Gastroesophageal sphincter (tissue), 4 donors: Measurements from ENCODE around the gene CLPTM1L. TPM values are rescaled to one million over a fixed set of nuclear protein-coding genes. Genes with fewer than 3 reads are reported as not detected.

Experiments used
- ATAC-seq: fragments of 150-250 bp; one replicate; pipeline ENCODE4 v1.9.1; 2016; ENCODE audit warnings: mild to moderate bottlenecking, moderate library complexity
- H3K27ac ChIP-seq, 4 donors: fragments of 200-600 bp; sonication (generic) in 3 of 4; 1 replicate in 3 of 4; 2 replicates in 1 of 4; pipeline ENCODE4 v1.5.1; 2016 to 2019
- H3K27me3 ChIP-seq: fragments of 200-600 bp; sonication (generic); one replicate; pipeline ENCODE4 v1.5.1; 2019
- H3K36me3 ChIP-seq, 2 donors: fragments of 200-600 bp; sonication (generic); one replicate each; pipeline ENCODE4 v1.5.1; 2019; ENCODE audit warnings: control low read depth in 1 of 2
- H3K4me1 ChIP-seq, 3 donors: fragments of 200-600 bp; sonication (generic); 1 replicate in 2 of 3; 2 replicates in 1 of 3; pipeline ENCODE4 v1.5.1; 2016 to 2019; ENCODE audit warnings: control low read depth in 2 of 3
- H3K4me3 ChIP-seq, 2 donors: fragments of 200-600 bp; sonication (generic); one replicate each; pipeline ENCODE4 v1.5.1; 2019; ENCODE audit warnings: mild to moderate bottlenecking in 1 of 2, moderate library complexity in 1 of 2
- H3K9me3 ChIP-seq, 3 donors: fragments of 200-600 bp; sonication (generic); one replicate each; pipeline ENCODE4 v1.5.1; 2017 to 2019; ENCODE audit warnings: control low read depth in 2 of 3
- EP300 ChIP-seq: sonication (generic); formaldehyde crosslinking; IDR thresholded peaks from one replicate; pipeline ENCODE4 v1.6.1; 2017; ENCODE audit warnings: antibody characterized with exemption, mild to moderate bottlenecking
- POLR2A ChIP-seq, 2 donors: fragments of 450-650 bp; IDR thresholded peaks; one replicate each; pipeline ENCODE4 v1.6.1; 2017; ENCODE audit warnings: antibody characterized with exemption in 2 of 2, mild to moderate bottlenecking in 2 of 2, moderate library complexity in 1 of 2
- POLR2AphosphoS5 ChIP-seq: sonication (generic); formaldehyde crosslinking; IDR thresholded peaks from one replicate; pipeline ENCODE4 v1.6.1; 2017; ENCODE audit warnings: antibody characterized with exemption
- WGBS, 2 donors: methylation state at CpG; one replicate each; pipeline ENCODE4 v1.1.5; 2018; ENCODE audit warnings: low coverage in 1 of 2; 5-methylcytosine and 5-hydroxymethylcytosine counted together
- total RNA-seq, 4 donors: library from RNA; depleted of rRNA; stranded (reverse); fragments of >200 nt; gene quantifications; one replicate each; pipeline ENCODE4 v1.1.0, GENCODE V29; 2016
- TF ChIP-seq, protein P1 (sequence below), 4 experiments: fragments of 200-600 bp in 2 of 4; fragments of 450-650 bp in 2 of 4; sonication (generic) in 1 of 4; IDR thresholded peaks; one replicate each; pipeline ENCODE4 v1.5.1; 2017 to 2019; ENCODE audit warnings: antibody characterized with exemption in 4 of 4, mild to moderate bottlenecking in 2 of 4, moderate library complexity in 2 of 4

CLPTM1L gene
- total RNA-seq, 4 donors from 2014 or later, result 83.9 to 131 (median 92.2) TPM

DNA sequence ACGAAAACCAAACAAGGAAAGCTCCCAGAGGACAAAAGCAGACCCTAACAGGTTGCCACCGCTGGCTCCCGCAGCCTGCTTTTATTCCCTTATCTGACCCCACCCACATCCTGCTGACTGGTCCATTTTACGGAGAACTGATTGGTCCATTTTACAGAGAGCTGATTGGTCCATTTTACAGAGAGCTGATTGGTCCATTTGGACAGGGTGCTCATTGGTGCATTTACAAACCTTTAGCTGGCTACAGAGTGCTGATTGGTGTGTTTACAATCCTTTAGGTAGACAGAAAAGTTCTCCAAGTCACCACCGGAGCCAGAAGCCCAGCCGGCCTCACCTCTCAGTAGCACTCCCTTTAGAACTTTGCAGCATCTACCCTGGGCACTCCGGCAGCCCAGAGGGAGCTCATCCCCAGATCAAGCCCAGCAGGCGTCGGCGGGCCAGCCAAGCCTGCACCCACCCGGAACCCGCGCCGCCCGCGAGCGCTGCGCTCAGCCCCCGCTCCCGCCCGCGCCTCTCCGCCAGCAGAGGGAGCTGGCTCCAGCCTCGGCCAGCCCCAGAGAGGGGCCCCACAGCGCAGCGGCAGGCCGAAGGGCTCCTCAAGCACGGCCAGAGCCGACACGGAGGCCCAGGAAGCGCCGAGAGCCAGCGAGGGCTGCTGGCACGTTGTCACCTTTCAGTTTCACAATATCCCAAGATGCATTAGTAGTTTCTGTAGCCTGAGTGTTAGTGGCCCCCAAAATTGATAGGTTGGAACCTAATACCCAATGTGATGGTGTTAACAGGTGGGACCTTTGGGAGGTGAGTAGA is 35.3 kb upstream of the CLPTM1L start:
- peak; percentile 71 for ATAC-seq
- TF ChIP-seq POLR2AphosphoS5, result no peak
- TF ChIP-seq, protein P1, sequence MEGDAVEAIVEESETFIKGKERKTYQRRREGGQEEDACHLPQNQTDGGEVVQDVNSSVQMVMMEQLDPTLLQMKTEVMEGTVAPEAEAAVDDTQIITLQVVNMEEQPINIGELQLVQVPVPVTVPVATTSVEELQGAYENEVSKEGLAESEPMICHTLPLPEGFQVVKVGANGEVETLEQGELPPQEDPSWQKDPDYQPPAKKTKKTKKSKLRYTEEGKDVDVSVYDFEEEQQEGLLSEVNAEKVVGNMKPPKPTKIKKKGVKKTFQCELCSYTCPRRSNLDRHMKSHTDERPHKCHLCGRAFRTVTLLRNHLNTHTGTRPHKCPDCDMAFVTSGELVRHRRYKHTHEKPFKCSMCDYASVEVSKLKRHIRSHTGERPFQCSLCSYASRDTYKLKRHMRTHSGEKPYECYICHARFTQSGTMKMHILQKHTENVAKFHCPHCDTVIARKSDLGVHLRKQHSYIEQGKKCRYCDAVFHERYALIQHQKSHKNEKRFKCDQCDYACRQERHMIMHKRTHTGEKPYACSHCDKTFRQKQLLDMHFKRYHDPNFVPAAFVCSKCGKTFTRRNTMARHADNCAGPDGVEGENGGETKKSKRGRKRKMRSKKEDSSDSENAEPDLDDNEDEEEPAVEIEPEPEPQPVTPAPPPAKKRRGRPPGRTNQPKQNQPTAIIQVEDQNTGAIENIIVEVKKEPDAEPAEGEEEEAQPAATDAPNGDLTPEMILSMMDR (IDR thresholded peaks at IDR 0.05), result peak in 3 of 4 experiments; percentile 50 to 79 (median 66)
- Histone ChIP-seq H3K4me1 (peaks cover 0 to 11% (median 0%) of the 10 kb centered on the region in 3 donors), H3K27me3 (peaks cover 68% of the 10 kb centered on the region), H3K4me3 (peak overlapping the region in 1 of 2 donors; percentile 27), H3K27ac (no peak overlapping the region), H3K36me3 (no peaks in the 10 kb centered on the region), H3K9me3 (no peaks in the 10 kb centered on the region)
- WGBS, 2 donors, result 27 to 35% methylated on average over 9 of the region's 34 CpGs

DNA sequence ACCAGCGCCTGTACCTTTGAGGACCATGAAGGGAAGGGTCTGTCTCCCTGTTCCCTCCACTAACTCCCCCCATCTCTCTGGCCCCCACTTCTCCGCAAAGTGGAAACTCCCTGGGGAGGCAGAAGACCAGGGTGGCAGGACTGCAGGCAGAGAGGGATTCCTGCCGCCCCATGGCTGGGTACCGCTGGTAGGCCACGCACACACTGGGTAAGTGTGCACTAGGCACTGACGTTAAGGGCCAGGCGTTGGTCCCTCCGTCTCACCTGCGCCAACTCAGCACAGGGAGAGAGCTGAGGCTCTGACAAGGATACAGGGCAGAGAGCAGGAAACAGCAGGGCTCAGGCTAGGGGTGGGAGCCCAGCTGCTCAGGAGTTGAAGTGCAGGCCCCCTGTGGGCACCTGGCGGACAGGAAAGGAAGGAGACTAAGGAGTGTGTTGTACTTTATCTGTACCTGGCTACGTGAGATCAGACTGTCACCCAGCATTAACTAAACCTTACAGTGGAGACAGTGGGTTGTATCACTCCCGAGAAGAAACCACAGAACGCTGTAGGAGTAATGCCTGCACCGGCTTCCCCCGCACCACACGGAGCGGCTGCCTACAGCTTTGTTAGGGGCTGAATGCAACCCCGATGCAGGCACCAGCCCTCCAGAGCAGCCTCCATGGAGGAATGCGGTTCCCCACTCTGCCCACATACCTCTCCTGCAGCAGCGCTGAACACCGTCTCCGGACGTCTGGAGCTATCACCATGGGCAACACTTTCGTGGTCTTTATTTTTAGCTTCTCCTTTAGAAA is 34.2 kb upstream of the CLPTM1L start:
- Histone ChIP-seq H3K36me3 (no peaks in the 10 kb centered on the region), H3K4me3 (no peak overlapping the region), H3K27me3 (peaks cover 73% of the 10 kb centered on the region), H3K4me1 (peaks cover 0 to 10% (median 0%) of the 10 kb centered on the region in 3 donors), H3K27ac (no peak overlapping the region), H3K9me3 (no peaks in the 10 kb centered on the region)
- no peak for TF ChIP-seq EP300
- TF ChIP-seq, protein P1 (IDR thresholded peaks at IDR 0.05), result no peak
- 93 to 96% methylated on average over 4 to 12 of the region's 24 CpGs for WGBS, 2 donors
- ATAC-seq, result no peak

- Histone ChIP-seq H3K9me3 (no peaks in the 10 kb centered on the region), H3K4me3 (no peak overlapping the region), H3K36me3 (no peaks in the 10 kb centered on the region), H3K27me3 (peaks cover 67% of the 10 kb centered on the region), H3K27ac (no peak overlapping the region), H3K4me1 (peaks cover 0 to 10% (median 0%) of the 10 kb centered on the region in 3 donors)
- TF ChIP-seq, protein P1 (IDR thresholded peaks at IDR 0.05), result no peak
- TF ChIP-seq POLR2A (IDR thresholded peaks at IDR 0.05), result no peak
- no peak for TF ChIP-seq POLR2AphosphoS5
- no peak for TF ChIP-seq EP300
- 81 to 99% methylated on average over 8 to 9 of the region's 18 CpGs for WGBS, 2 donors
- ATAC-seq, result no peak
Observed at GRCh38 chr5:1378096-1378495, 33.2 kb upstream of the CLPTM1L start.

DNA sequence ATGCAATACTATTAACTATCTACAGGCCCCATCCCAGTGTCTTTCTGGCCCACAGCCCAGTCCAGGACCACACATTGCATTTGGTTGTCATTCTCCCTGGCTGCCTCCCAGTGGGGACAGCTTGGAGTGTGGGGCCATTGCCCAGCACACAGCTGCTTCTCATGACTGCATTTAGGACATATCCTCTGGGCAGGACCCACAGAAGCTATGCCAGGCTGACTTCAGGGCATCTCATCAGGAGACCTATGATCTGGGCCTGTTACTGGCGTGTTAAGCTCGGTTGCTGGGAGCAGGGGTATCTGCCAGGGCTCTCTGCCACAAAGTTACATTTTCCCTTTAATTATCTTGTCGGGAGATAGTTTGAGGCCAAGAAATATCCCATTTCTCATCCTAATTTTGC is 32.1 kb upstream of the CLPTM1L start:
- H3K27me3 ChIP-seq, result peaks cover 56% of the 10 kb centered on the region
- peaks cover 0 to 10% (median 0%) of the 10 kb centered on the region in 3 donors for H3K4me1 ChIP-seq
- no peaks in the 10 kb centered on the region for H3K9me3 ChIP-seq
- no peak for ATAC-seq
- 51 to 64% methylated on average over 1 to 3 of the region's 3 CpGs for WGBS, 2 donors
- no peak overlapping the region for H3K27ac ChIP-seq
- no peak overlapping the region for H3K4me3 ChIP-seq
- no peaks in the 10 kb centered on the region for H3K36me3 ChIP-seq
- TF ChIP-seq POLR2AphosphoS5 (no peak), POLR2A (IDR thresholded peaks at IDR 0.05) (no peak), EP300 (no peak)
- TF ChIP-seq, protein P1 (IDR thresholded peaks at IDR 0.05), result no peak
